HL-60/S4 (cell line): Measurements from ENCODE around the gene TMEM175.

ENCODE experiments used
- in situ Hi-C: fragments of 300-500 bp; cut with MboI; formaldehyde crosslinking; loops from 2 replicates; pipeline ENCODE4 v1.14.3; 2022; ENCODE audit warnings: low sequenced_read_pairs

Gene TMEM175

GRCh38 chr4:946103-946450 is 13.8 kb downstream of the TMEM175 start:
- in situ Hi-C loops: no loop called here

- in situ Hi-C loops: no loop called here
These were observed 14.5 kb downstream of the TMEM175 start for GRCh38 chr4:946517-947471.

- in situ Hi-C loops: no loop called here
These were observed 15.3 kb downstream of the TMEM175 start for GRCh38 chr4:947491-947971.

- in situ Hi-C loops: no loop called here
These were observed 16.1 kb downstream of the TMEM175 start for GRCh38 chr4:948101-948935.

- in situ Hi-C loops: no loop called here
These were observed 16.7 kb downstream of the TMEM175 start for GRCh38 chr4:948936-949300.

GRCh38 chr4:949656-950055 is 17.4 kb downstream of the TMEM175 start:
- in situ Hi-C loops: no loop called here

- in situ Hi-C loops: no loop called here
These were observed 18.1 kb downstream of the TMEM175 start for GRCh38 chr4:950136-951020.

- in situ Hi-C loops: no loop called here
These were observed 18.9 kb downstream of the TMEM175 start for GRCh38 chr4:951186-951585.

GRCh38 chr4:951594-952468 is 19.6 kb downstream of the TMEM175 start:
- in situ Hi-C loops: no loop called here

GRCh38 chr4:952881-953573 is 20.8 kb downstream of the TMEM175 start:
- in situ Hi-C loops: no loop called here

GRCh38 chr4:953574-953915 is 21.3 kb downstream of the TMEM175 start:
- in situ Hi-C loops: no loop called here

GRCh38 chr4:954211-955020 is 22.2 kb downstream of the TMEM175 start:
- in situ Hi-C loops: no loop called here

- in situ Hi-C loops: no loop called here
These were observed 23.1 kb downstream of the TMEM175 start for GRCh38 chr4:955161-955921.

- in situ Hi-C loops: no loop called here
These were observed 23.7 kb downstream of the TMEM175 start for GRCh38 chr4:955931-956381.

GRCh38 chr4:956531-957230 is 24.4 kb downstream of the TMEM175 start:
- in situ Hi-C loops: no loop called here

- in situ Hi-C loops: no loop called here
These were observed 24.9 kb downstream of the TMEM175 start for GRCh38 chr4:957231-957580.
